ENCODE data around the gene SLC35E4.

Gene SLC35E4

GRCh38 chr22:30694640-30695350 lies 59.2 kb downstream of the SLC35E4 start, which contains the start of gene OSBP2:
Gene OSBP2, plus strand, starts transcription at chr22:30694874. Its CDS starts 36 bp downstream, at chr22:30694910.
- Histone ChIP-seq H3K4me3 (ENCODE audit: low read depth in 1 of 2, low read length in 2 of 2) (no peak within 1 kb of the TSS), H4K20me1 (ENCODE audit: insufficient read depth, low read length) (no peaks in the 10 kb centered on the region), H3K27me3 (ENCODE audit: insufficient read depth, low read length, poor library complexity) (peaks cover 18% of the 10 kb centered on the region), H3K4me2 (ENCODE audit: insufficient read depth, low read length) (no peak within 1 kb of the TSS), H2AFZ (ENCODE audit: low read depth, low read length) (no peak within 1 kb of the TSS), H3K36me3 (ENCODE audit: insufficient read depth, low read length) (no peaks in the 10 kb centered on the region), H3K9me3 (ENCODE audit: insufficient read depth, low read length, severe bottlenecking) (no peaks in the 10 kb centered on the region), H3K27ac (ENCODE audit: low read length) (no peak within 1 kb of the TSS), H3K9ac (ENCODE audit: low read depth, low read length) (no peak within 1 kb of the TSS), H3K79me2 (ENCODE audit: insufficient read depth, low read length) (no peaks in the 10 kb centered on the region), H3K4me1 (ENCODE audit: insufficient read depth, low read length) (no peaks in the 10 kb centered on the region)
- no peak for TF ChIP-seq CTCF (IDR thresholded peaks at IDR 0.05; ENCODE audit: borderline replicate concordance, extremely low read depth, low read length, poor library complexity, severe bottlenecking)
- no peak for TF ChIP-seq EZH2 (IDR thresholded peaks at IDR 0.05; ENCODE audit: borderline replicate concordance, low read depth, low read length, severe bottlenecking)
- DNase-seq: no peak
- ATAC-seq (ENCODE audit: insufficient read depth, low read depth): no peak

GRCh38 chr22:30695351-30695851 lies 59.8 kb downstream of the SLC35E4 start:
- no peak for DNase-seq
- Histone ChIP-seq H3K36me3 (ENCODE audit: insufficient read depth, low read length) (no peaks in the 10 kb centered on the region), H3K4me3 (ENCODE audit: low read depth in 1 of 2, low read length in 2 of 2) (no peak overlapping the region), H3K4me2 (ENCODE audit: insufficient read depth, low read length) (no peak overlapping the region), H3K27ac (ENCODE audit: low read length) (no peak overlapping the region), H3K27me3 (ENCODE audit: insufficient read depth, low read length, poor library complexity) (peaks cover 18% of the 10 kb centered on the region), H4K20me1 (ENCODE audit: insufficient read depth, low read length) (no peaks in the 10 kb centered on the region), H3K4me1 (ENCODE audit: insufficient read depth, low read length) (no peaks in the 10 kb centered on the region), H3K79me2 (ENCODE audit: insufficient read depth, low read length) (no peaks in the 10 kb centered on the region), H3K9ac (ENCODE audit: low read depth, low read length) (no peak overlapping the region), H2AFZ (ENCODE audit: low read depth, low read length) (no peak overlapping the region), H3K9me3 (ENCODE audit: insufficient read depth, low read length, severe bottlenecking) (no peaks in the 10 kb centered on the region)
- TF ChIP-seq CTCF (IDR thresholded peaks at IDR 0.05; ENCODE audit: borderline replicate concordance, extremely low read depth, low read length, poor library complexity, severe bottlenecking) (no peak), EZH2 (IDR thresholded peaks at IDR 0.05; ENCODE audit: borderline replicate concordance, low read depth, low read length, severe bottlenecking) (no peak)
- ATAC-seq (ENCODE audit: insufficient read depth, low read depth): no peak

- Histone ChIP-seq H4K20me1 (ENCODE audit: insufficient read depth, low read length) (no peaks in the 10 kb centered on the region), H3K27me3 (ENCODE audit: insufficient read depth, low read length, poor library complexity) (peaks cover 17% of the 10 kb centered on the region), H3K4me1 (ENCODE audit: insufficient read depth, low read length) (no peaks in the 10 kb centered on the region), H3K4me2 (ENCODE audit: insufficient read depth, low read length) (no peak overlapping the region), H3K36me3 (ENCODE audit: insufficient read depth, low read length) (no peaks in the 10 kb centered on the region), H3K9ac (ENCODE audit: low read depth, low read length) (no peak overlapping the region), H2AFZ (ENCODE audit: low read depth, low read length) (no peak overlapping the region), H3K79me2 (ENCODE audit: insufficient read depth, low read length) (no peaks in the 10 kb centered on the region), H3K9me3 (ENCODE audit: insufficient read depth, low read length, severe bottlenecking) (no peaks in the 10 kb centered on the region), H3K27ac (ENCODE audit: low read length) (no peak overlapping the region), H3K4me3 (ENCODE audit: low read depth in 1 of 2, low read length in 2 of 2) (no peak overlapping the region)
- no peak for ATAC-seq (ENCODE audit: insufficient read depth, low read depth)
- no peak for TF ChIP-seq CTCF (IDR thresholded peaks at IDR 0.05; ENCODE audit: borderline replicate concordance, extremely low read depth, low read length, poor library complexity, severe bottlenecking)
- no peak for TF ChIP-seq EZH2 (IDR thresholded peaks at IDR 0.05; ENCODE audit: borderline replicate concordance, low read depth, low read length, severe bottlenecking)
- no peak for DNase-seq
Measured at GRCh38 chr22:30695871-30696655, 60.5 kb downstream of the SLC35E4 start.
